C4-2B (cell line): Measurements from ENCODE around the gene FAM124B.

Experiments used
- H3K27ac ChIP-seq: fragments of 450-650 bp; 2 replicates; pipeline ENCODE4 v1.5.1; 2017
- ZFX ChIP-seq: fragments of 450-650 bp; IDR thresholded peaks from 2 replicates; pipeline ENCODE4 v1.6.1; 2017
- TF ChIP-seq, protein P1 (sequence below): fragments of 450-650 bp; conservative IDR thresholded peaks from 2 replicates; pipeline ENCODE4 v1.5.1; 2017; ENCODE audit warnings: mild to moderate bottlenecking

Gene FAM124B

GRCh38 chr2:224401641-224402342 lies at the start of gene FAM124B:
TSS of gene FAM124B (minus strand) at chr2:224402107. CDS start at chr2:224401768, 339 bp downstream.
- H3K27ac ChIP-seq = no peak within 1 kb of the TSS
- TF ChIP-seq, protein P1, sequence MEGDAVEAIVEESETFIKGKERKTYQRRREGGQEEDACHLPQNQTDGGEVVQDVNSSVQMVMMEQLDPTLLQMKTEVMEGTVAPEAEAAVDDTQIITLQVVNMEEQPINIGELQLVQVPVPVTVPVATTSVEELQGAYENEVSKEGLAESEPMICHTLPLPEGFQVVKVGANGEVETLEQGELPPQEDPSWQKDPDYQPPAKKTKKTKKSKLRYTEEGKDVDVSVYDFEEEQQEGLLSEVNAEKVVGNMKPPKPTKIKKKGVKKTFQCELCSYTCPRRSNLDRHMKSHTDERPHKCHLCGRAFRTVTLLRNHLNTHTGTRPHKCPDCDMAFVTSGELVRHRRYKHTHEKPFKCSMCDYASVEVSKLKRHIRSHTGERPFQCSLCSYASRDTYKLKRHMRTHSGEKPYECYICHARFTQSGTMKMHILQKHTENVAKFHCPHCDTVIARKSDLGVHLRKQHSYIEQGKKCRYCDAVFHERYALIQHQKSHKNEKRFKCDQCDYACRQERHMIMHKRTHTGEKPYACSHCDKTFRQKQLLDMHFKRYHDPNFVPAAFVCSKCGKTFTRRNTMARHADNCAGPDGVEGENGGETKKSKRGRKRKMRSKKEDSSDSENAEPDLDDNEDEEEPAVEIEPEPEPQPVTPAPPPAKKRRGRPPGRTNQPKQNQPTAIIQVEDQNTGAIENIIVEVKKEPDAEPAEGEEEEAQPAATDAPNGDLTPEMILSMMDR = no peak
- TF ChIP-seq ZFX = no peak

GRCh38 chr2:224449212-224450147 lies 47.6 kb upstream of the FAM124B start:
- no peak for TF ChIP-seq ZFX
- TF ChIP-seq, protein P1 = peak; percentile 70
- H3K27ac ChIP-seq = no peak overlapping the region

DNA sequence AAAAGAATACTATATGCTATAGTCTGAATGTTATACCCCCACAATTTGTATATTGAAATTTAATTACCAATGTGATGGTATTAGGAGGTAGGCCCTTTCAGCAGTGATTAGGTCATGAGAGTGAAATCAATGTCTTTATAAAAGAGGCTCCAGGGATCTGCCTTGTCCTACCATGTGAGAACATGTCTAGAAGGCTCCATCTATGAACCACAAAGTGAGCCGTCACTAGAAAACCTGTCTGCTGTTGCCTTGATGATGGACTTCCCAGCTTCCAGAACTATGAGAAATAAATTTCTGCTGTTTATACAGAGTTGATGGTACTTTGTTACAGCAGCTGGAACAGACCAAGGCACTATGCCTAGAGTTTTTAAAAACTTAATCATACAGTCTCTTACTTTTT lies 46.3 kb upstream of the FAM124B start:
- no peak overlapping the region for H3K27ac ChIP-seq
- TF ChIP-seq ZFX = no peak
- TF ChIP-seq, protein P1 = no peak

DNA sequence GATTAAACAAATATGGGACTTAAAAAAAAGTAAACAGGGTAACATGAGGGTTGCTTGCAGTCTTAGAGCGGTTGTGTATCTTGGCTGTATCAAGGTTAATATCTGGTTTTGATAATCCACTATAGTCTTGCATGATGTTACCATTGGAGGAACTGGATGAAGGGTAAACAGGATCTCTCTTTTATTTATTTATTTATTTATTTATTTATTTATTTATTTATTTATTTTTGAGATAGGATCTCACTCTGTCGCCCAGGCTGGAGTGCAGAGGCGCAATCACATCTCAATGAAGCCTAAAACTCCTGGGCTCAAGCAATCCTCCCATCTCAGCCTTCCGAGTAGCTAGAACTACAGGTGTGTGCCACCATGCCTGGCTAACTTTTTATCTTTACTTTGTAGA lies 42.9 kb upstream of the FAM124B start:
- TF ChIP-seq, protein P1 = no peak
- no peak for TF ChIP-seq ZFX
- H3K27ac ChIP-seq = no peak overlapping the region

- TF ChIP-seq, protein P1 = no peak
- TF ChIP-seq ZFX = no peak
- no peak overlapping the region for H3K27ac ChIP-seq
Measured at GRCh38 chr2:224444021-224444420, 42.1 kb upstream of the FAM124B start.

DNA sequence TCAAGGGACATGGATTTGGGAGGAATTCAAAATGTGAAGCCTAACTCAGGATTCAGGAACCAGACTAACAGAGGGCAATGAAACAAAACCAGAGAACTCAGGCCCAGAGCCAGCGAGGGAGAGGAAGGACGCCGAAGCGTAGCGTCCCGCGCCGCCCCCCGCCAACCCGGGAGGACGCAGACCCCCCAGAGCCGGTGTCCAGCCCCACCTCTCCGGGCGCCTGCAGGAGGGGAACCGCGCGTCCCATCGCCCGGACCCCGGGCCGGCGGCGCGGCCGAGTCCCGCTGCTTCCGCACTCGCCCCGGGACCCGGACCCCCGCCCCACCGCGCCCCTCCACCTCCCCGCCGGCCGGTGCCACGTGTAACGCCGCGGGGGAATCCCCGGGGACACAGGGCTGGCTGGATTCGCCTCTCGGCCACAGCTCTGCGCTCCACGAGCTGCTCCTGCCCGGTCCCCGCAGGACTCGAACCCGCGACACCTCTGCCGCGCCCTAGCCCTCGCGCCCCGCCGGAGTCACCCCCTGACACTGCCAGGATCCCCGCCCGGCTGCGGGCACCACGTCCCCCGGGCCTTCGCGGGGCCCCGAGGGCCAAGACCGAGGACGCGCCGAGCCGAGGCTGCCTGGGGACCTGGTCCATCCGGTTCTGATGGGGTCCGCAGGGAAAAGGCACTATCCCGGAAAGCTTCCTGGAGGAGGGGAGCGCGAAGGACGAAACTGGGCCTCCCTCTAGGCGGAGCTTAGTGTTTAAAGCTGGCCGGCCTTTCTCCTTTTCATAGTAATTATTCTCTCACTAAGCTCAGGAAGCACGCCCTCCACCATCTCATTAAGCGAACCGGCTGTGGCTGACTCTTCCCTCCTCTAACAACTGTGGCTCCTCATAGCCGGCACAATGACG lies 40.4 kb upstream of the FAM124B start:
- no peak for TF ChIP-seq ZFX
- TF ChIP-seq, protein P1 = no peak
- H3K27ac ChIP-seq = no peak overlapping the region
